G401 (cell line): ENCODE measurements around the gene ATP6AP2. TPM values are rescaled to one million over a fixed set of nuclear protein-coding genes. Genes with fewer than 3 reads are reported as not detected.
"Not testable (repeated sequence)": the region's sequence is repeated elsewhere in the genome, so short reads cannot be mapped to it uniquely, and the experiment has no call there.

Experiments
- DNase-seq: peaks from one replicate; pipeline ENCODE4 v3.0.0-alpha.2; 2015; ENCODE audit warnings: low spot score
- in situ Hi-C: cut with HindIII; loops from 2 replicates; pipeline ENCODE4 v1.10.0; 2016; ENCODE audit warnings: low sequenced_read_pairs, mixed read lengths
- total RNA-seq: library from RNA; depleted of rRNA; stranded (reverse); fragments of >200 nt; shearing (Covaris generic); gene quantifications from 2 replicates; pipeline ENCODE4 v1.2.3, GENCODE V29; 2014; rRNA removed

Gene ATP6AP2
- total RNA-seq: 69.2 and 77.2 TPM in 2 replicates

GRCh38 chrX:40580537-40581335 lies at the start of gene ATP6AP2:
TSS of gene ATP6AP2 (plus strand) at chrX:40580970. CDS start at chrX:40581066, 96 bp downstream.
- DNase-seq: peak; percentile 94
- in situ Hi-C loops: no loop called here

DNA sequence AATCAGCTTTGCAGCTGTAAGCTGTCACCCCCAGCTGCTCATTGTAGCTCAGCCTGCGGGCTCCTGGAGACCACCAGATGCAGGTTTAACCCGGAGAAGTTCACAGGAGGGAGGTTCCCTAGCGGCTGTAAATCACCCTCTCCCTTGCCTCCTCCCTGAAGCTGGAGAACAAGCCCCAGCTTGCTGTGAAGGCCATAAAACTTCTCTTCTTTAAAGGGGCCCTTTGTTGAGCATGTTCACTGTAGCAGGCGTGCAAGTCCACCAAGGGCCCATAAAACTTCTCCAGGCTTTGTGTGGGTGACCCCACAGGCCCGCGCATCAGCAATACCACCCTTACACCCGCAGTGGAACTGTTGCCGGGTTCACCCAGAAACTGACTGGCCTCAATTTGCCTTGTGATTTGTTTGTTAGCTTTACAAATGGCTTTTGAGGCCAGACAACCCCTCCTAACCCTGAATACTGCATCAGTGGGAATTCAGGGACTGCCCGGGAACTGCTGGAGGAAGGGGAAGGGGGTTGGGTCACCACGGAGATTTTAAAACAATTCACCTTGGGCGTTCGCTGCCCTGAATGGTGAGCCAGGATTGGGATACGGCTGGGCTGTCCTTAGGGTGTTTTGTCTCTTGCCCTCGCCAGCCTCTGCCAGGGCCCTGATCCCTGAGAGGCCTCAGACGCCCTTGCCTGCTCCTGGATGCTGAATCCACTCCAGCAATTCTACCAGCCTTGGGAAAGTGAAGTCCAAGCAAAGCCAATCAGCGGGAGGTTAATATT lies 49.5 kb upstream of the ATP6AP2 start:
- in situ Hi-C loops: no loop called here
- no peak for DNase-seq

- in situ Hi-C loops: no loop called here
These were observed 43.5 kb upstream of the ATP6AP2 start for GRCh38 chrX:40537310-40537709.

DNA sequence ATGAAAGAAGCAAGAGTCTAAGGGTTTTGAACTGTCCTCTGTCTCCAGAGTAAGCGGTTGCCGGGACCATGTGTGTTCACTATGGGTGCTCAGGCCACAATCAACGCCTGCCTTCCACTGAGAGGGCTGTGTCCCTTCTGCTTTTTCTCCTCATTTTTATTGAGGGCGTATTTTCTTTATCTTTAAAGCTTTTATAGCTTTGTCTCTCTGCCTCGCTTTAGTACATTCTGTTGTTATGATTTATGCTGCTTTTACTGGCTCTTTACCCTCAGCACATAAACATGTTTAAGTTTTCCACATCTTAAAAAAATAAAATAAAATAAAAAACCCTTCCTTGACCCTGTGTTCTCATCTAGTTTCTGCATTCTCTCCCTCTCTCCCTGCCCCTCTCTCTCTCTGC lies 42.4 kb upstream of the ATP6AP2 start:
- in situ Hi-C loops: no loop called here
- no peak for DNase-seq

More at GRCh38 chrX:40537310-40537709, 43.5 kb upstream of the ATP6AP2 start:
- DNase-seq: no peak

DNA sequence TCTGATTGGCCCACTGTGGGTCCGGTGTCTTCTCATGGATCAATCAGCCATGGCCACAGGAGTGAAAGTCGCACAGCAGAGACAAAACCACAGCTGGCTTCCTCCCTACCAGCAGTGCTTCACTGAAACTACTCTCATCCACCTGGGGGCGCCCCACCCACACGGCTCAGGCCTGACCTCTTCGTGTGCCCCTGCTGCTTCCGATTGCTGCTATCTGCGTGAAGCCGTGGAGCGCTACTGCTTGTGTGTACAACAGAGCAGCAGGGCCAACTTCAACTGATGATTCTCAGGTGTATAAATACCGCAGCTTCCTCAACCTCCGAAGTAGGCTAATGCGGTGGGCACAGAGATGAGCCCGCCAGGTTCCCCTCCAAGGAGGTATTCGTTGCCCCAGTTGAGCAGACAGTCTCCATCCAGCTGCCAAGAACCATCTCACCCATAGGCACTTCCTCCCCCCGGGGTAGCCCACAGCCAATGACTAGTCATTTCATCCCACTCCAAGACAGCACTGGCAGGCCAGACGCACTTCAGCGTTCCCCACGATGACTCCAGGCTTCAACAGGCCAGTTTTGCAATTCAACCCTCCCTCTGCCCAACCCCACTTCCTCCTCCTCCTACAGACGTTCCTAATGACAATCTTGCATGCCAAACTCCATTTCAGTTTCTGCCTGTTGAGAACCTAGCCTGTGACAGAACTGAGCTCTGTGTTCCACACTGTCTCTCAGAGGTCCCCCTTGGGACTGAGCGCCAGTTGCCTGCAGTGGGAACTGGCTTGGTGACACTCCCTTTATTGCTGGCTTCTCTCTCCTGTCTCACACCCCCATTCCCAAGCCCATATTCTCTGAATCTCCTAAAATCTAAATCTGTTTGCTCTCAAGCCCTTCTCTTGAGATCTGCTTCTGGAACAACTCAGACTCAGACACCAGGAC lies 41.3 kb upstream of the ATP6AP2 start:
- no peak for DNase-seq

DNA sequence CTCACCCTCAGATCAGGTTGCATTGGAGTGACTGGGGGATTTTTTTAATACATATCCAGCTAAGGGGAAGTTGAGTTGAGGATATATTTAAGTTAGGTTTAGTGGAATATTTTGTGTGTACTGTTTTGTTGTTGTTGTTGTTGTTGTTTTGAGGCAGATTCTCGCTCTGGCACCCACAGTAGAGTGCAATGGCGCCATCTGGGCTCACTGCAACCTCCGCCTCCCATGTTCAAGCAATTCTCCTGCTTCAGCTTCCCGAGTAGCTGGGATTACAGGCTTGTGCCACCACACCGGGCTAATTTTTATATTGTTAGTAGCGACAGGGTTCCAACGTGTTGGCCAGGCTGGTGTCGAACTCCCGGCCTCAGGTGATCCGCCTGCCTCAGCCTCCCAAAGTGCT lies 38.6 kb upstream of the ATP6AP2 start:
- in situ Hi-C loops: no loop called here

More for the DNA sequence above, 41.3 kb upstream of the ATP6AP2 start:
- in situ Hi-C loops: no loop called here

DNA sequence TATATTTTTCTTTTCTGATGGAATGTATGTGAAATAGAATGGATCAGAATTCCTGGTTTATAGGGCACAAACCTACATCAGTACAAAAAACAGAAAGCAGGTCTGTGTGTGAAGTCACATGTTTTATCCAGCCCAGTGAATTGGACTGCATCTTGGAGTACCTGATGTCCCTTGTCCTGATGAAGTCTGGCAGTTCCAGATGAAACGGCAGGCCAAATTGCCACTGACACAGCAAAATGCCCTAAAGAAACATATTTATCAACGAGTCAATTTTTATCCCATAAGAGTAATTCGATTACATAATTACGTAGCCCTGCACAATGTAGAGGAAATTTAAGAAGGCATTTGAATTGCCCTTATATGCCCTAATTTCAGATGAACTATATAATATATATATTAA lies 37.8 kb upstream of the ATP6AP2 start:
- no peak for DNase-seq

More for the DNA sequence above, 38.6 kb upstream of the ATP6AP2 start:
- DNase-seq: no peak

DNA sequence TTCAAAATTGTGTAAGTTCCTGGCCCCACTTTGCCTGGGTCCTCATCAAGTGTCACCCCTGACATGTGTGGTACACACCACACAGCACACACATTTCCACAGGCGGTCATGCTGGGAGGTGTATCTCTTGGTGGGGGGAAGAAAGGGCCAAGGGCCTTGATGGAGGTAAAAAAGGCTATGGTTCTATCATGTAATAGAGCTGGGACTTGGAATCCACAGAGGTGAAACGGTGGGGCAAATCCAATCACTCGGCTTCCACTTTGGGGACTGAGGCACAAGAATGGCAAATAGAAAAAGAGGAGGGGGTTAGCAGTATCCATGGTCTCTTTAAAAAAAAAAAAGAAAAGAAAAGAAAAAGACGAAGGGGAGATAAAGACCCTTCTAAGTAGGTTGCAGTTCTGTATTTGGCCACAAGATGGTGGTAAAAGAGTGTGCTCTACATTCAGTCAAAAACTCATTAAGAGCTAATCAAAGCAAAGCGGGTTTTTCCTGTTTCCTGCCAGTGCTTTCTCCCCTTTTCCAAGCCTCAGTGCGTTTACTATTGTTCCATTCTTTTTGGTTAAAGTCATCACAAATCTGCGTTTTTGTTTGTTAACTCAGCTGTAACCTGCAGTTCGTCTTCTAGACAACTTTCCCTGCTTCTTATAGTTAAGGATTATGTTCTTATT lies 37.0 kb upstream of the ATP6AP2 start:
- in situ Hi-C loops: no loop called here
- DNase-seq: peak; percentile 56

More for the DNA sequence above, 37.8 kb upstream of the ATP6AP2 start:
- in situ Hi-C loops: no loop called here

GRCh38 chrX:40544343-40545266 lies 36.2 kb upstream of the ATP6AP2 start:
- no peak for DNase-seq
- in situ Hi-C loops: no loop called here

DNA sequence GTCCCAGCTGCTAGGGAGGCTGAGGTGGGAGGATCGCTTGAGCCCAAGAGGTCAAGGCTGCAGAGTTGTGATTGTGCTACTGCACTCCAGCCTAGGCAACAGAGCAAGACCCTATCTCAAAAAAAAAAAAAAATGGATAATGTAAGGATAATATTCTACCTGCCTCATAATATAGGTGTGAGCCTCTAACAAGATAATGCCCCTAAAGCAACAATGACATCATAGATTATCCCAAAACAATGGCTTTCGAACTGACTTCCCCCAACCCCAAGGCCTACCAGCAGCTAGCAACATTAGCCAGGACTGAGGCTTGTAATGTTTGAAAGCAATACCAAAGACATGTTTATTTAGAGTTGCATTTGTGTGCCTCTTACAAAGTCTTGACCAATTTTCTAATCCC lies 33.9 kb upstream of the ATP6AP2 start:
- DNase-seq: no peak
- in situ Hi-C loops: no loop called here

- peak; percentile 91 for DNase-seq
- in situ Hi-C loops: no loop called here
These were observed 30.7 kb upstream of the ATP6AP2 start for GRCh38 chrX:40550066-40550465.

DNA sequence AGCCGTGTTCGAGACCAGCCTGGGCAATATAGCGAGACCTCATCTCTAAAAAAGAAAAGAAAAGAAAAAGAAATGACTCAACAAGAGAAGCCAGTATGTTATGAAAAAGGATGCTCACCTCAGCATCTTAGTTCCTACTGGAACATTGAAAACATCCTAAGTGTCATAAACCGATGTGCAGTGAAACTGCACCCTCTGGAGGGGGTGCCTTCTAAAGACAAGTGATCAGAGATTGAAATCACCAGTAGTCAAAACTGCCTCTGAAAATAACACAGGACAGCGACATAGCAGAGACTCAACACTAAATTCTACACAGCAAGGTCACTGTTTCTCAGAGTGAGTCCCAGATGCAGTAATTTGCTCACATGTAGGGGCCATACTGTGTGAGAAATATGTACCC lies 28.0 kb upstream of the ATP6AP2 start:
- DNase-seq: no peak
- in situ Hi-C loops: no loop called here

GRCh38 chrX:40558590-40558989 lies 22.2 kb upstream of the ATP6AP2 start:
- in situ Hi-C loops: no loop called here

GRCh38 chrX:40563784-40564183 lies 17.0 kb upstream of the ATP6AP2 start:
- in situ Hi-C loops: no loop called here
- no peak for DNase-seq

More at GRCh38 chrX:40558590-40558989, 22.2 kb upstream of the ATP6AP2 start:
- no peak for DNase-seq

DNA sequence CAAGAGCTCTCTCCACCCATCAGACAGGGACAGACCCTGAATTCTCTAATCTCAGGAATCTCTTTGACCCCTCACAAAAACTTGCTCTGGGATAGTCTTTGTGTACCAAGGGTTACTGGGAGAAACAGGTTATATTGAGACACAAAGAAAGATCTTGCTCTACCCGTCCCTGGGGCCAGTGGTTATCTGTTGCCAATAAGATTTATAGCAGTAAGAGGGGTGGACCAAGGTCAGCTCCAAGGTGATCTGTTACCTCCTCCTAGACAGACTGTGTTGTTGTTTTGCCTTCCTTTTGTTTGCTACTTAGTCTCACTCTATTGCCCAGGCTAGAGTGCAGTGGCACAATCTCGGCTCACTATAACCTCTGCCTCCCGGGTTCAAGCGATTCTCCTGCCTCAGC lies 16.3 kb upstream of the ATP6AP2 start:
- in situ Hi-C loops: no loop called here
- DNase-seq: no peak

GRCh38 chrX:40570346-40571093 lies 10.2 kb upstream of the ATP6AP2 start:
- in situ Hi-C loops: no loop called here
- DNase-seq: no peak

DNA sequence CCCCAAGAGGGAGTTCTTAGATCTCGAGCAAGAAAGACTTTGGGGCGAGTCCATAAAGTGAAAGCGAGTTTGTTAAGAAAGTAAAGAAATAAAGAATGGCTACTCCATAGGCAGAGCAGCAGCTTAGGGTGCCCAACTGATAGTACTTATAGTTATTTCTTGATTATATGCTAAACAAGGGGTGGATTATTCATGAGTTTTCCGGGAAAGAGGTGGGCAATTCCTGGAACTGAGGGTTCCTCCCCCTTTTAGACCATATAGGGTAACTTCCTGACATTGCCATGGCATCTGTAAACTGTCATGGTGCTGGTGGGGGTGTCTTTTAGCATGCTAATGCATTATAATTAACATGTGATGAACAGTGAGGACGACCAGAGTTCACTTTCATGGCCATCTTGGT lies 9.6 kb upstream of the ATP6AP2 start:
- not testable (repeated sequence) for DNase-seq

More for the DNA sequence above, 9.6 kb upstream of the ATP6AP2 start:
- in situ Hi-C loops: not testable (repeated sequence)
